ENCODE measurements around the gene LMX1B.
"Not testable (repeated sequence)": the region's sequence is repeated elsewhere in the genome, so short reads cannot be mapped to it uniquely, and the experiment has no call there.

The LMX1B gene

DNA sequence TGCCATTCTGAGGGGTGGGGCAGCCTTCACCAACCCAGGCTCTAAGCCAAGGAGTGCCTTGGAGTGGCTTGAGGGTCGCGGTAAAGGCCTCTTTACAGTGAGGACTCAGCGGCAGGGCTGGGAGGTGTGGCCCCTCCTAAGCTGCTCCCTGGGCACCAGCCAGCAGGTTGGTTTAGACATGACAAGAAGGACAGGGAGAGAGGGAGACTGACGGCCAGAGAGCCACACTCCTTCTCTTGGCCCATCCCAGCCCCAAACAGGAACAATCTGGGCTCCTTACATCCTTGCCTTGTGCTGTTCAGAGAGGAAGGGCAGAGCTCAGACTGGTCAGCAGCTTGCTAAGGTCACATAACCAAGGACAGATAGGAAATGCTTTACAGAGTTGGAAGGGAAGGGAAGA is 94.5 kb downstream of the LMX1B start:
- DNase-seq (ENCODE audit: low read depth, low spot score): peak; percentile 1

DNA sequence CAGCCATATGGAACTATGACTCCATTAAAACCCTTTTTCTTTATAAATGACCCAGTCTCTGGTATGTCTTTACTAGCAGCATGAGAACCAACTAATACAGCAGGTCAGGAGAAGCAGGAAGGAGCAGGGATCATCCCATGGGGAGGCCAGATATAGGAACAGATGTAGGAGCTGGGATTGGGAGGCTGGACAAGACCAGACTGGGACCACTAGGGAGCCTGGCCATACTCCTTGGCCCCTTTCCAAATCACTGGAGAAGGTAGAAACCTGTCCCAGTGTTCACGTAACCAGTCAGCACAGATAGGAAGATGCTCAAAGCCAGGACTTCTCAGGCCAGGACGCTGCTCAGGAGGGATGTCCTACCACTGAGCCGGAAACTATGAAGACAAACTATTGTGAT is 95.5 kb downstream of the LMX1B start:
- no peak for DNase-seq (ENCODE audit: low read depth, low spot score)

DNA sequence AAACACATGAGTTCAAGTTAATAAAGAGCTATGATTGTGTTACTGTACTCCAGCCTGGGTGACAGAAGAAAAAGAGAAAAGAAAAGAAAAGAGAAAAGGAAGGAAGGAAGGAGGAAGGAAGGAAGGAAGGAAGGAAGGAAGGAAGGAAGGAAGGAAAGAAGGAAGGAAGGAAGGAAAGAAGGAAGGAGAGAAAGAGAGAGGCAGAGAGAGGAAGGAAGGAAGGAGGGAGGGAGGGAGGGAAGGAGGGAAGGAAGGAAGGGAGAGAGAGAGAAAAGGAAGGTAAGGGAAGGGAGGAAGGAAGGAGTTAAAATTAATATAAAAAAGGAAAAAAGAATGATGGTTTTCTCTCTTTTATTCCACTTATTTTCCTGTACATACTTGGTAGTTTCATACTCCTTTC is 101.7 kb downstream of the LMX1B start:
- DNase-seq (ENCODE audit: low read depth, low spot score): no peak

DNA sequence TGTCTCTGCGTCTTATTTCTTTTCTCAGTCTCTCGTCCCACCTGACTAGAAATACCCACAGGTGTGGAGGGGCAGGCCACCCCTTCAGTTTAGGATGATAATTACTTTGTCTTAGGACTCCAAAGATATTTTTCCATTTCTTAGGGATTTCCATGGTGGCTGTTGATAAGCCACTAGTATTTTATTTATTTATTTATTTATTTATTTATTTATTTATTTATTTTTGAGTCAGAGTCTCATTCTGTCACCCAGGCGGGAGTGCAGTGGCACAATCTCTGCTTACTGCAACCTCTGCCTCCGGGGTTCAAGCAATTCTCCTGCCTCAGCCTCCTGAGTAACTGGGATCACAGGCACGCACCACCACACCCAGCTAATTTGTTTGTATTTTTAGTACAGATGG is 103.7 kb downstream of the LMX1B start:
- not testable (repeated sequence) for DNase-seq (ENCODE audit: low read depth, low spot score)

DNA sequence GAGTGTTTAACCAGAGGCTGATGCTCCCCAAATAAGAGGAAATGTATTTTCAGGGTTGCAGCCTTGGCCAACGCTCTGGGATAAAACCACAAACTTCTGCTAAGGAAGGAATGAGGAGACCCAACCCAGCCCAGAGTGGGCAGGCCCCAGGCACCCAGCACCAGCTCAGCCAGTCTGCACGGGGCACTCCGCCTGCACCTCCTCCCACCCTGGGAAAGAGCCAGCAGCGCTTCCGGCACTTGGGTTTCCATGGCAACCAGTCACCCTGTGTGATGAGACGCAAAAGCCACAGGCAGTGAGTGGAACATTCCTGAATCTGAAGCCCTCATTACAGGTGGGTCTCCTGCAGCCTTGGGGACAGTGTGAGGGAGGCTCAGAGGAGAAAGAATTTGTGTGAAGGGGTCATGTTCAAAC is 105.9 kb downstream of the LMX1B start:
- DNase-seq (ENCODE audit: low read depth, low spot score): peak; percentile 97

DNA sequence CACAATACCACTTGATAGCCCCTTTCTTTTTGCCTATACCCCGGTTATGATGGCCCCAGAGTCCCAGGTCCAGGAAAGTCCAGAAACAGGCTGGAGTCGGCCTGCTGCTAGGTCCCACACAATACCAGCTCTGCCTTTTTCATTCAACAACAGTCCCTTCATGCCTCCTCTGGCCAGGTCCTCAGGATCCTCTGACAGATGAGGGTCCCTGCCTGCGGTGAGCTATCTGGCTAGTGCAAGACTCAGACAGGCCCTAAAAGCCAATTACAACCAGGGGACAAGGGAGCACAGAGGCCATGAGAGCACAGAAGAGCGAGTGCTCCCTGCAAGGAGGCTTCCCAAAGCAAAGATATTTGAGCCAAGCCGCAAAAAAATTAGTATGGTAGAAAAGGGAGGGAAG is 106.3 kb downstream of the LMX1B start:
- DNase-seq (ENCODE audit: low read depth, low spot score): no peak

DNA sequence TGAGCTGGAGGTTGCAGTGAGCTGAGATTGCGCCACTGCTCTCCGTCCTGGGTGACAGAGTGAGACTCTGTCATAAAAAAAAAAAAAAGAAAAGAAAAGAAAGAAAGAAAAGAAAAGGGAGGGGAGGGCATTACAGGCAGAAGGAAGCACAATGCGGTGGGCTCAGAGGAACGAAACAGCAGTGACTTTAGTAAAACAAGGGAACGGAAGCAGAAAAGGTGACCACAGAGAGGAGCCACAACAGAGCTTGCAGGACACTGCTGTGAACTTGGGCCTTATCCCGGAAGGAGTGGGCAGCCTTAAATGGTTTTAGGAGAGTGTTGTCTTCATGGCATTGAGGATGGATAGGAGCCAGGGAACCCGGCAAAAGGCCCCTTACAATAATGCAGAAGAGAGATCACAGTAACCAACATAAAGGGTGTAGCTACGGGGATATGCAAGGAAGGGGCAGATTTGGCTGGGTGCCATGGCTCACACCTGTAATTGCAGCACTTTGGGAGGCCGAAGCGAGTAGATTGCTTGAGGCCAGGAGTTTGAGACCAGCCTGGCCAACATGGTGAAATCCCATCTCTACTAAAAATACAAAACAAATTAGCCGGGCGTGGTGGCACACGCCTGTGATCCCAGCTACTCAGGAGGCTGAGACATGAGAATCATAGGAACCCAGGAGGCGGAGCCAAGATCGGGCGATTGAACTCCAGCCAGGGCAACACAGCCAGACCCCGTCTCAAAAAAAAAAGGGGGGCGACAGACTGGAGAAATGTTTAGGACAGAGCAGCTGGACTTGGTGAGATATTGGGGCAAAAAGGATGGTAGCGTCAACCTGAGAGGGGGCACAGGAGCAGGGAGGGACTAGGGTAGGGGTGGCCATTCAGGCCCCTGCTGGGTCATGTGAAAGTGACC is 107.2 kb downstream of the LMX1B start:
- DNase-seq (ENCODE audit: low read depth, low spot score): no peak

DNA sequence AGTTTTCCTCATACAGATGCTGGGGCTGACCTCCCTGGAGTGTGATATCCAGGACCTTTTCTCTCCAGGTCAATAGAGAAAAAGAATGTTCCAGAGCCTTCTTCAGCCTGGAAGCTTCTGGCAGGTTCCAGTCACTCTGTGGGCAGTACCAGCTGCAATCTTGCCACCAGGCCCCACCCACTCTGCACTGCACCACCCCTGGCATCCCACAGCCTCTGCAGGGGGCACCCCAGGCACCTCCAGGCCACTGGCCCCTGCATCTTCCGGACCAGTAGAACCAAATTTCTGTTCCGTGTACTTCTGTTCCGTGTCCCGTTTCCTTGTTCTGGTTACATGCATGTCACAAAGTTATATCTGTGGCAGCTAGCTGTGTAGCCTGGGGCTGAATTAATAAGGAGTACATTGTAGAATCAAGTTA is 107.8 kb downstream of the LMX1B start:
- DNase-seq (ENCODE audit: low read depth, low spot score): no peak

DNA sequence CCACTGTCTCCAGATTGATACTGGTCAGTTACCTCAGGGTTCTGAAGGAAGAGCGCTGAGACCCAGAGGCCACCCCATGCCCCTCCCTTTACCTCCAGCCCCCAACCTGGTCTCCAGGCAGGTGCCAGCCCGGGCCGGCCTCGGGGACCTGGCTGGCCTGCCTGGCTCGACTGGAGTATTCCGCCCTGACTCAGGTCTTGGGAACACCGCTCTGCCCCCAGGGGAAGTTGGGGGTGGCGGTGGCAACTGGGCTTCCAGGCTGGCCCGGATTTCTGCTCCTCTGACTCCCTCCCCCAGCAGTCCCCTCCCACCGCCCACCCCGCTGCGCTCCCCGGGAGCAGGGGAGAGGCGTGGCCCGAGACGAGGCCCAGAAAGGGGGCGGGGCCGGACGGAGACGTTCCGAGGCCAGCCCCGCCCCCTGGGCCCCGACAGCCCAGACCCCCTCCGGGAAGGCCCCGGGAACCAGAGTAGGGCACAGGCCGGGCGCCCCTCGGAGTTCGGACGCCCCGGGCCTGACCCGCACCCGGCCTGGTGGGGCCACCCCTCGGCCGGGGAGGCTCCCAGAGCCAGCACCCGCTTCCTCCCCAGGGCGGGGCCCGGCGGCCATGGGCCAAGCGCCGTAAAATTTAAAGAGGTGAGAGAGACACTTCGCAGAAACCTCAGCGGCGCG is 108.7 kb downstream of the LMX1B start:
- peak; percentile 86 for DNase-seq (ENCODE audit: low read depth, low spot score)

DNA sequence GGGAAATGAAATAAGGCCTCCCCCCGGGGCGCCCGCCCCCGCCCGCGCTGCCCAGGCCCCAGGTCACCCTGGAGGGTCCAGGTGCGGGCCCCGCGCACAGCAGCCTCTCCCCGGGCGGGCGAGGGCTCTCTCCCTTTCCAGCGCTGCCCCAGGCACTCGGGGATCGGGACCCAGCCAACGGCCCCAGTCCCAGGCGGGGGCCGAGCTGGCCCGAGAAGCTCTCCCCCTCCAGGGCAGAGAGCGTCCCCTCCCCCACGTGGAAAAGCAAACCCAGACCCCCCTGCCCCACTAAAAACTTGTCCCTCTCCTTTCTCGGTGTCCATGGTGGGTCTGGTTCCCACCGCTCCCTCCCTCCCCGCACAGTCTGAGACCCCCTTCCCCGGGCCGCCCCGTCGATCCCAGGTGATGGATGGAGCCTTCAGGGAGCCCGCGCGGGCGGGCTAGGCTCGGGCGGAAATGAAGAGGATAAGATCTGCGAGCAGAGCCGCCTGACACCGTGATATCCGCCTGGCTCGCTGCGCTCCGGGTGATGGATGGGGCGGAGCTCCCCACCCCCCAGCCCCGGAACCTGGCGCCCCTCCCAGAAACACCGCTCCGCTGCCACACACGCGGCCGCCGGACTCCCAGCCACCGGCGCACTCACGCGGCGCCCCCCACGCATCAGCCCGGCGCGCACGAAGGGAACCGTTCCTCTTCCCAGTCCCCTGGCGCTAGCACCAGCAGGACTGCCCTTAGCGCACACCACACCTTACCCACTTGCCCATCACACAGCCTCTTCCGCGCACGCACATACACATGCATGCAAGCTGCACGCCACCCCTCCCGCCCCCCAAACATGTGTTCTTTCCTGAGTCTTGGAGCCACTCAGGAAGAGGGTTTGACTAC is 109.4 kb downstream of the LMX1B start:
- peak; percentile 37 for DNase-seq (ENCODE audit: low read depth, low spot score)

DNA sequence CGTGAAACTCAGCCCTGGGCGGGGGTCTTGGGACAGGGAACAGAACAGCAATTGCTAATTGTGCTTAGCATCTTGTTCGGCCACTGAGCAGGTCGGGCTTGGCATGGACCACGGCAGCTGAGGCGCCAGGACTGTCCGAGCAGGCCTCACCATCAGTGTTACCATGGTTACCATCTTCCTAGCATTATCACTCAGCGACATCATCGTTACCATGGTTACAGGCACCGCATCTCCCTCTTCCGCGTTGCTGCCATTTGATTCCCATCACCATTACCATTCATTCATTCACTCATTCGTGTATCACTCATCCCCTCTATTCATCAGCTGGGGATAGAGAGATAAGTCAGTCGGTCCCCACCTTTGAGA is 110.1 kb downstream of the LMX1B start:
- DNase-seq (ENCODE audit: low read depth, low spot score): peak; percentile 64

DNA sequence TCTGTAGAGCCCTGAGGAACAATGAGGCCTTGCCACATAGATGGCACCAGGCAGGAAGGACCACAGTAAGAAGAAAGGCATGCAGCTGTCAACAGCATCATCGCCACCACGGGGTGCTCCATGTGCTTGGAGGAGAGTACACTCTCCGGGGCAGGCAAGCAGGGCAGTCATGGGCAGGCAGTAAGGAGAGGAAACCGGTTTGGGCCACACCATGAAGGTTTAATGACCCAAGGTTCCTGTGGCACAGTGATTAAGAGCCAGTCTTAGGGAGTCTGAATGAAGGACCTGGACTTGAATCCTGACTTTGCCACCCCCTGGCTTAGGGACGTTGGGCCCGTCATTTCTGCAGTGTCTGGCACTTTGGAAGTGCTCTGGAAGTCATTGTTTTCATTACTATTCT is 110.5 kb downstream of the LMX1B start:
- no peak for DNase-seq (ENCODE audit: low read depth, low spot score)

DNA sequence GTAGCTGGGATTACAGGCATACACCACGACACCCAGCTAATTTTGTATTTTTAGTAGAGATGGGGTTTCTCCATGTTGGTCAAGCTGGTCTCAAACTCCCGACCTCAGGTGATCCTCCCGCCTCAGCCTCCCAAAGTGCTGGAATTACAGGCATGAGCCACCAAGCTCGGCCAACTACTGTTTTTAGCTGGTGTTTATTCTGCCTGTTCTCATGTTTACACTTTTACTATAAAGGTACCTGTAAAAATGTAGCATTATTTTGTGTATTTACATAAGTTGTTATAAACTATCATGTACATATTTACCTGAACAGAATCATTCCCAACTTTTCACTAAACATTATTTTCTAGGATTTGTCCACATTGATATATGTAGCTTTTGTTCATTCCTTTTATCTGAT is 111.8 kb downstream of the LMX1B start:
- DNase-seq (ENCODE audit: low read depth, low spot score): not testable (repeated sequence)

DNA sequence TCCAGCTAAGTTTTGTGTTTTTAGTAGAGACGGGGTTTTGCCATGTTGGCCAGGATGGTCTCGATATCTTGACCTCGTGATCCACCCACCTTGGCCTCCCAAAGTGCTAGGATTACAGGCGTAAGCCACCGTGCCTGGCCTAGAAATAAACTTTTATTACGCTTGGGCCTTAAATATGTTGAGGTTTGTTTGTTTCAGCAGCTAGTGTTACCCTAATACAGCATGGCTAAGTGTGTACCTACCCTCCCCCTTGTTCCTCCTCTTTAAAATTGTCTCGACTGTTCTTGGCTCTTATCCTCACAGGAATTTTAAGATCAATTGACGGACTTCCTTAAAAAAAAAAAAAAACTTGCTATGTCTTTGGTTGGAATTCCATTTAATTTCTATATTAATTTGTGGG is 114.5 kb downstream of the LMX1B start:
- not testable (repeated sequence) for DNase-seq (ENCODE audit: low read depth, low spot score)

DNA sequence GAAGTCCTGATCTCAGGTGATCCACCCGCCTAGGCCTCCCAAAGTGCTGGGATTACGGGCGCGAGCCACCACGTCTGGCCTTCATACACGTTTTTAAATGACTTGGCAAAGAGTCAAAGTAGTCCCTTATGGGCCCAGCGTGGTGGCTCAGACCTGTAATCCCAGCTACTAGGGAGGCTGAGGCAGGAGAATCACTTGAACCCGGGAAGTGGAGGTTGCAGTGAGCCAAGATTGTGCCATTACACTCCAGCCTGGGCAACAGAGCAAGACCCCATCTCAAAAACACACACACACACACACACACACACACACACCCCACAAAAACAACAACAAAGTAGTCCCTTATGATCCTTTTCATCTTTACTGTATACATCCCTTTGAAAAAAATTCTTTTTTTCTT is 116.9 kb downstream of the LMX1B start:
- not testable (repeated sequence) for DNase-seq (ENCODE audit: low read depth, low spot score)

DNA sequence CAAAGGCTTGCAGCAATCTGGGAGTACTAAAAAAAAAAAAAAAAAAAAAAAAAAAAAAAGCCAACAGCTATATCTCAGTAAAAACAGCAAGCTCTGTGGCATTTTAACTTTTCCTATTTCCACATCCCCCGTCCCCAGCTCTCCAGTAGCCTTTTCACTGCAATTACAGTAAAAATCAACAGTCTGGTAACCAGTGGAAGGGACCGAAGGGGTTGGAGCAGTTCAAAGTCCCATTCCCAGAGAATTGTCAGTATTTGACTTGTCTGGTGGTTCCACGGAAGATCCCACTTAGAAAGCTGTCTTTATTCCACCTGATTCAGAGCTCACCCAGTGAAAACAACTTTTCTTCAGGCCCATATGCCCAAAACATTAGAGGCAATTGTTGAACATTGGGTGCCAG is 119.3 kb downstream of the LMX1B start:
- no peak for DNase-seq (ENCODE audit: low read depth, low spot score)

DNA sequence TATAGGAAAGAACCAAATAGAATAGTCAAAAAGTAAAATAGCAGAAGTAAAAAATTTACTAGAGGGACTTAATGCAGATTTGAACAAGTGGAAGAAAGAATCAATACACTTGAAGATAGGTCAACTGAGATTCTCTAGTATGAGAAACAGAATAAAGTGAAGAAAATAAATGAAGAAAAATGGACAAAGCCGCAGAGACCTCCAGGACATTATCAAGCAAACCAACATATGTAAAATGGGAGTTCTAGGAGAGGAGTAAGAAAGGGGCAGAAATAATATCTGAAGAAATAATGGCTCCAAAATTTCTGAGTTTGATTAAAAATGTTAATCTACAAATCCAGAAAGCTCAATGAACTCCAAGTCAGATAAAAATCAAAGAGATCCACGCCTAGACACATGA is 121.1 kb downstream of the LMX1B start:
- no peak for DNase-seq (ENCODE audit: low read depth, low spot score)

DNA sequence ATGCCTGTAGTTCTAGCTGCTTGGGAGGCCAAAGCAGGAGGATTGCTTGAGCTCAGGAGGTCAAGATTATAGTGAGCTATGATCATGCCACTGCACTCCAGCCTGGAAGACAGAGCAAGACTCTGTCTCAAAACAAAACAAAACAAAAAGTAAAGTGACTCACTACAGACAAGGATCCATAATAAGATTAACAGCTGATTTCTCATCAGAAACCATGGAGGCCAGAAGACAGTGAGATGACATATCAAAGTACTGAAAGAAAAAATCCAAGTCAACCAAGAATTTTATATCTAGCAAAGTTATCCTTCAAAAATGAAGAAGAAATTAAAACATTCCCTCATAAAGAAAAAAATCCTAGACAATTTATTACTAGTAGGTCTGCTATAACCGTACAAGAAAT is 121.8 kb downstream of the LMX1B start:
- DNase-seq (ENCODE audit: low read depth, low spot score): no peak

DNA sequence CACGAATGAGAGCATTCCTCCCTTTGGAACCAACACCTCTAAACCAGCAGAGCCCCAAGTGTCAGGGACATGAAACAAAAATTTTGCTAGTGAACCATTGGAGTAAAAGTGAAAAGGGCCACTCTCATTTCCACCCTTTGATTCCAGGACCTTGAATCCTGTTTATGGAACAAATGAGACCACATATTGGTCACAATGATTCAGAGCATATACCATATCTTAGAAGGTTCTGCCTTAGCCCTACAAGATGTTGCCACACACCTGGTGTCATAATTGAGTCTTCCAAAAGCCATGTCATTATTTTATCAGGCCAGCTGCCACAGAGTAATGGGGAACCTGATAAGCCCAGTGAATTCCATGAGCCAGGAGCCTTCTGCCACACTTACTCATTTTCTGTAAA is 124.8 kb downstream of the LMX1B start:
- DNase-seq (ENCODE audit: low read depth, low spot score): no peak

DNA sequence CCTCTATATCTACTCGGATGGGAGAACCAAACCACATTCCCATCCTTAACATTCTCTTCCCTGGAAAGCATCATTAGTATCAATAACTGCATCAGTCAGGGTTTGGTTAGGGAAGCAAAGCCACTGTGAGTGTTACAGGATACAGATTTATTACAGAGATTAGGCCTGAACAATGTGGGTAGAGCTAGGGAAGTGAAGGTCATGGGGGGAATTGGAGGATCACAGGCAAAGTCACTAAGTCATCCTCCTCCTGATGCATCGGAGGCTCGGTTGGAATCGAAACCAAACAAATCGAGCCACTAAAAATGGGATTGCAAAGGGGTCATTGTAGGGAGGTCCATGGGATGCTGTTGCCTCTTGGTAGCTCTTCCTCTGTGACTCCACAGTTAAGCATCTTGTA is 129.3 kb downstream of the LMX1B start:
- DNase-seq (ENCODE audit: low read depth, low spot score): no peak

DNA sequence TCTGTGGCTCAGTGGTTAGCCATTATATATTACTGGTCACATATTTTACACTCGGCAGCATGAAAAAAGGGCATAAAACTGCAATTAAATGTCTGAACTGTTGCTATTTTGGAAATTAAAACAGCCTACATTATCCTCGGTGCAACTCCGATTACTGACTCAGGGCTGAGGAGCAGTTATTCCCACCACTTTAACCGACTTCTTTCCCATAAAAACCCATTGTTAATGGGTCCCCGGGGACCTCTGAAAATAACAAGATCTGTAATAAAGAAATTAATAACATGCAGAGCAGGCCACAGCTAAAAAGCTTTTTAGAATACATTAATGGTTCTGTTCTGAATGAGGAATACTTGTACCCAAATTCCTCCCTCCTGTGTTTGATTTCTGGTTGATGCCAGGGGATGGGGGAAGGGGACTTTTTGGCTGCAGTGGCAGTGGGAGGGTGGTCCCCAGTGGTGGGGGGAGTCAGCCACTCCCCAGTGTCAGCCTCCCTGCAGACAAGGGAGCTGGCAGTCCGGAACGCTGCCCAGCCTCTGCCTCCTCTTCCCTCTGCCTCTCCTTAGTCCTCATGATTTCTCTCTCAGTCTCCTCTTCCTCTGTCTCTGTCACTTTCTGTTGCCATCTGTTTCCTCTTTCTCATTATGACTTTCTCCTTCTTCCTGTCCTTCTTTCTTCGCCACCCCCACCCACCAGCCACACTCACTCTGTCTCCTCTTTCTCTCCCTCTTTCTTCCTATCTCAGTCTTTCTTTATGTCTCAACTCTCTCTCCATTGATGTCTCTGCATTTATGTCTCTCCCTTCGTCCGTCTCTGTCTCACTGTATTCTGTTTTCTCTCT is 132.1 kb downstream of the LMX1B start:
- no peak for DNase-seq (ENCODE audit: low read depth, low spot score)
